AML-193 (cell line): ENCODE measurements around the gene IRAK2.

Source experiments
- DNase-seq, 2 experiments: peaks; one replicate each; lab custom pipeline; 2025; lab: John Stamatoyannopoulos, UW

IRAK2 gene

GRCh38 chr3:10224794-10225665, 60.3 kb downstream of the IRAK2 start:
- peak; percentile 87 to 91 for DNase-seq

GRCh38 chr3:10226293-10226692, 61.6 kb downstream of the IRAK2 start:
- no peak for DNase-seq

- peak; percentile 96 for DNase-seq
Observed at GRCh38 chr3:10228248-10228950, 63.7 kb downstream of the IRAK2 start.

- no peak for DNase-seq
Observed at GRCh38 chr3:10229576-10229975, 64.9 kb downstream of the IRAK2 start.

DNA sequence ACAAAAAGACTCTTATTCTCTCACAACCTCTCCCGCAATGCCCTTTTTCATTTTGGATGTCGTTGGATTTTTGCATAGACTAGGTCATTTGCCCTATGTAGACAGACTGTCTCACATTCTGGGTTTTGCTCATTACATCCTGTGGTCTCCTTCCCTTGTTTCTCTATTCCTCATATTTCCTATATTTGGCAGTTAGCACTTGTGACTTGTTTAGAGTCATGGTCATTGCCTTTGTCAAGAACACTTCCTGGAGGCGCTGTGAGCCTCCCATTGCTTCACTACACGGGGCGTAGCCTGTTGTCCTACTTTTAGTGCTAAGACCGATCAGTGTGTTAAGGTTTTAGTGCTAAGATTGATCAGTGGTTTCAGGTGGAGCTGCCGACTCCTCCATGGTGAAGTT, 67.4 kb downstream of the IRAK2 start:
- DNase-seq: peak; percentile 33 to 41

DNA sequence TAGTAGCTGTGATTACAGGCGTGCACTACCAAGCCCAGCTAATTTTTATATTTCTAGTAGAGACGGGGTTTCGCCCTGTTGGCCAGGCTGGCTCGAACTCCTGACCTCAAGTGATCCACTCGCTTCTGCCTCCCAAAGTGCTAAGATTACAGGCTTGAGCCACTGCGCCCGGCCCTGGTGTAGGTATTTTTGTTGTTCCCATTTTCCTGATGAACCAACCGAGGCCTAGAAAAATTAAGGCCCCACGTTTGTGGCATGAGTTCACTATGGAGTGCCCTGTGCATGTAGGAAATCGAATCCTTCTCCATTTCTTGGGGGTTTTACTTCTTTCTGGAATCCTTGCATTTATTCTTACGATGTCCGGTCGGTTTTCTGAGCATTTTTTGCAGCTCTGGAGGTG, 69.3 kb downstream of the IRAK2 start:
- DNase-seq: no peak

DNA sequence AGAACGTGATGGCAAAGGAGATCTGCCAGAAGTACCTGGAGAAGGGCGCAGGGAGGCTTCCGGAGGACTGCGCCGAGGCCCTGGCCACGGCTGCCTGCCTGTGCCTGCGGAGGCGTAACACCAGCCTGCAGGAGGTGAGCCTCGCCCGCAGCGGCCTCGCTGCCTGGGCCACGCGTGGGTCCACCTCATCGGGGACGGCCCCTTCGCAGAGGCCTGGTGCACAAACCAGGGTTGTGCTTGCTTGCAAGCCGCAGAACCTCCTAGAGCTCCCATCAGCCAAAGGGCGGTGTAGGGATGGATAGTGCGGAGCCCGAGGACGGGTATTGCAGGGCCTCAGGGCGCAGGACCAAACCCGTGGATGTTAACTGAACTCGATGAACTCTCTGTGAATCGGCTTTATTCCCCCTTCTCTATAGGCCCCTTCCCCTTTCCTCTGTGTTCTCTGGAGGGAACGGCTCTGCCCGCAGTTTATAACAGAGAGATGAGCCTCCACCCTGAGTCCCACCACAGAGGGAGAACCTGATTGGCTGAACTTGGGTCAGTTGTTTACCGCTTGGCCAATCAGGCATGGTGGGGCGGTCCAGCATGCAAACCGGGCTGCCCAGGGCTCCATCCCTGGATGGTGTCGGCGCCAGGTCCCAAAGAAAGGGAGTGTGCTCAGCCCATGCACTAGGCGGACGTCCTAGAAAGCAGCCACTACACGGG, 70.0 kb downstream of the IRAK2 start:
- DNase-seq: no peak

GRCh38 chr3:10235551-10235950, 70.8 kb downstream of the IRAK2 start:
- DNase-seq: no peak

GRCh38 chr3:10238345-10239183, 73.8 kb downstream of the IRAK2 start:
- DNase-seq: no peak

- no peak for DNase-seq
Observed at GRCh38 chr3:10240799-10241198, 76.1 kb downstream of the IRAK2 start.

DNA sequence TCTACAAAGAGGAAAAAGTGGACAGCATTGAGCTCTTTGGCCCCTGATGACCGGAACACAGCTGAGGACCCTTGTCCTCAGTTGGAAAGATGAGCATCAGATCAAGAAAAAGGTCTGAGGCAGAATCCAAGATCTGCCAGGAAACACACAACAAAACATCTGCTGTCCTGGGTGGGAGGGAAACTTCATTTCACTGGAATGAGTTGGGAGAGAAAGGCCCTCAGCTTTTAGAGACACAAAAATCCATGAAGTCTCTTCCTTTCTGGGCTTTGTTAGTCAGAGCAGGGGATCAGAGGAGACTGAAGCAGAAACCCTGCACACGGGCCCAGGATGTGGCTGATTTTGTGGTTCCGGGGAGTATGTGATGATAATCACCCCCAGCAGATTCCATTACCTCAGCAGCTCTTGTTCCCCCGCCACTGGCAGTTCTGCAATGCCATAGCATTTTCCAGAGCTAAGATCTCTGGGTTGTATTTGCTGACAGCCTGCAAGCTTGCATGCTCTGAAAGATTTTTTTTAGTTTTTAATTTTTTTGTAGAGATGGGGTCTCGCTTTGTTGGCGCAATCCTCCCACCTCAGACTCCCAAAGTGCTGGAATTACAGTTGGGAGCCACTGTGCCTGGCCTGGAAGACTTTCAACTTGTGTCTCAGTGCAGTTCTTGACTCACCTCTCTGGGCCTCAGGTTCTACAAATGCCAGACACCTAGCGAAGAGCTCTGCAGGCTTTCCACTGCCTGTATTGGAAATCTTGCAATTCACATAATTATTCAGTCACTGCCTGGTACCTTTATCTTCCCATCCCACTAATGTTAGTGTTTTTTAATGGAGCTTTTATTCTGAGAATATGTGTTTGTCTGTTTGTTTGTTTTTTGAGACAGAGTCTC, 77.7 kb downstream of the IRAK2 start:
- DNase-seq: peak; percentile 89 to 91

GRCh38 chr3:10244009-10244408, 79.3 kb downstream of the IRAK2 start:
- no peak for DNase-seq

- no peak for DNase-seq
Observed at GRCh38 chr3:10245081-10245712, 80.5 kb downstream of the IRAK2 start.

DNA sequence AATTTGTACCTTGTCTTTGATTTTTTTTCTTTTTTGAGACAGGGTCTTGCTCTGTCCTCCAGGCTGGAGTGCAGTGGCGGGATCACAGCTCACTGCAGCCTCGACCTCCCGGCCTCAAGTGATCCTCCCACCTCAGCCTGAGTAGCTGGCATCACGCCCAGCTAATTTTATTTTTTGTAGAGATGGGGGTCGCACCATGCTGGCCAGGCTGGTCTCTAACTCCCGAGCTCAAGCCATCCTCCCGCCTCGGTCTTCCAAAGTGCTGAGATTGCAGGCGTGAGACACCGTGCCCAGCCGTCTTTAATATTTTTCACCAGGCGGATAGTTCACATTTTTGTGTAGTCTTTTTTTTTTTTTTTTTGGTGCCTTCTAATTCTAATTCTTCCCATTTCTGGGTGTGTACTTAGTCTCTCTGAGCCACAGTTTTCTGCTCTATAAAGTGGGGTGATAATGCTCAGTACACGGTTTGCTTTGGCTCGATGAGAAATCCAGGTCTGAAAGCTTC, 83.0 kb downstream of the IRAK2 start:
- no peak for DNase-seq

GRCh38 chr3:10248184-10248983, 83.7 kb downstream of the IRAK2 start, which contains the start of gene TATDN2:
Gene TATDN2 (plus strand): TSS chr3:10248459. CDS start chr3:10249201, 742 bp downstream.
- peak; percentile 97 to 98 for DNase-seq

DNA sequence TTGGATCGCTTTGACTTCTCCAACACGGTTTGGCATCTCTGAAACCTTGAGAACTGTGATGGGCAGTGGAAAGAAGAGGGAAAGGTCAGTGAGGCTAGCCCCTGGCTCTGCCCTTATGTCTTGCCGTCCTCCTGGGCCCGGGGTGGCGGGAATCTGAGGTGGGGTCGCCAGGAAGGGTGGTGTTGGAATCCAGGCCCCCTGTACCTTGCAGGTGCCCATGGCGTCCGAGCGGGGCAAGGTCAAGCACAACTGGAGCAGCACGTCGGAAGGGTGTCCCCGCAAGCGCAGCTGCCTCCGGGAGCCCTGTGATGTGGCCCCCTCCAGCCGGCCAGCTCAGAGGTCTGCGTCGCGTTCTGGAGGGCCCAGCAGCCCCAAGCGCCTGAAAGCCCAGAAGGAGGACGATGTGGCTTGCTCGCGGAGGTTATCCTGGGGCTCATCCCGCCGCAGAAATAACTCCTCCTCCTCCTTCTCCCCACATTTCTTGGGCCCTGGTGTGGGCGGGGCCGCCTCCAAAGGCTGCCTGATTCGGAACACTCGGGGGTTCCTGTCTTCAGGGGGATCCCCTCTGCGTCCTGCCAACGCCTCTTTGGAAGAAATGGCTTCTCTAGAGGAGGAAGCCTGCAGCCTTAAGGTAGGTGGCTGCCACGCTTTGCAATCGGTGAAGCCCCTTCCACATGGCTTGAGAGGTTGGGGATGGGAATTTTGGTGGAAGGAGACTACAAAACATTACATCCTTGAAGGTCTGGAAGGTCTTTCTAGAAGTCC, 84.4 kb downstream of the IRAK2 start:
- DNase-seq: peak; percentile 14 to 42

GRCh38 chr3:10249833-10250232, 85.1 kb downstream of the IRAK2 start:
- no peak for DNase-seq

GRCh38 chr3:10251006-10251405, 86.3 kb downstream of the IRAK2 start:
- DNase-seq: no peak
